Tibial nerve (tissue), 4 donors: ENCODE results near the gene CACNA1B. TPM values are rescaled to one million over a fixed set of nuclear protein-coding genes. Genes with fewer than 3 reads are reported as not detected.

Source experiments
- DNase-seq, 2 donors: peaks; one replicate each; pipeline ENCODE4 v3.0.0-alpha.2; 2019; ENCODE audit warnings: low spot score in 2 of 2
- H3K27ac ChIP-seq, 4 donors: fragments of 200-600 bp; sonication (generic) in 3 of 4; one replicate each; pipeline ENCODE4 v1.5.1; 2017 to 2019; ENCODE audit warnings: mild to moderate bottlenecking in 1 of 4
- H3K27me3 ChIP-seq, 2 donors: fragments of 200-600 bp; sonication (generic) in 1 of 2; one replicate each; pipeline versions ENCODE4 v1.5.1 to v1.6.0; 2017 to 2019
- H3K36me3 ChIP-seq, 3 donors: fragments of 200-600 bp; sonication (generic); one replicate each; pipeline ENCODE4 v1.5.1; 2018 to 2019
- H3K4me1 ChIP-seq, 4 donors: fragments of 200-600 bp; sonication (generic) in 3 of 4; one replicate each; pipeline ENCODE4 v1.5.1; 2017 to 2019
- H3K4me3 ChIP-seq, 4 donors: fragments of 200-600 bp; sonication (generic) in 3 of 4; one replicate each; pipeline ENCODE4 v1.5.1; 2017 to 2019; ENCODE audit warnings: mild to moderate bottlenecking in 1 of 4, moderate library complexity in 1 of 4
- H3K9me3 ChIP-seq, 4 donors: fragments of 200-600 bp; sonication (generic) in 3 of 4; one replicate each; pipeline ENCODE4 v1.5.1; 2017 to 2019
- CTCF ChIP-seq, 5 experiments: fragments of 200-600 bp in 3 of 5; fragments of 450-650 bp in 2 of 5; sonication (generic) in 3 of 5; IDR thresholded peaks; one replicate each; pipeline ENCODE4 v1.5.1; 2016 to 2019; ENCODE audit warnings: antibody characterized with exemption in 5 of 5, mild to moderate bottlenecking in 3 of 5, moderate library complexity in 2 of 5
- EP300 ChIP-seq, 2 donors: sonication (generic); formaldehyde crosslinking; IDR thresholded peaks; one replicate each; pipeline ENCODE4 v1.6.1; 2017; ENCODE audit warnings: antibody characterized with exemption in 2 of 2, mild to moderate bottlenecking in 1 of 2
- POLR2A ChIP-seq, 2 donors: fragments of 450-650 bp; IDR thresholded peaks; one replicate each; pipeline ENCODE4 v1.6.1; 2017; ENCODE audit warnings: antibody characterized with exemption in 2 of 2, mild to moderate bottlenecking in 2 of 2, moderate library complexity in 2 of 2
- WGBS, 2 donors: methylation state at CpG; one replicate each; pipeline ENCODE4 v1.1.5; 2018; 5-methylcytosine and 5-hydroxymethylcytosine counted together
- total RNA-seq, 4 donors: library from RNA; depleted of rRNA; stranded (reverse); fragments of >200 nt; gene quantifications; one replicate each; pipeline ENCODE4 v1.1.0, GENCODE V29; 2016

The CACNA1B gene
- total RNA-seq, 4 donors from 2014 or later, result under 0.01 TPM; not detected in 2

- WGBS, 2 donors, result 87 to 90% methylated on average over 9 of the region's 9 CpGs
- Histone ChIP-seq H3K27ac (no peak overlapping the region), H3K4me1 (no peaks in the 10 kb centered on the region), H3K9me3 (no peaks in the 10 kb centered on the region), H3K27me3 (no peaks in the 10 kb centered on the region), H3K4me3 (no peak overlapping the region), H3K36me3 (no peaks in the 10 kb centered on the region)
- TF ChIP-seq EP300 (IDR thresholded peaks at IDR 0.05) (no peak), POLR2A (IDR thresholded peaks at IDR 0.05) (no peak), CTCF (IDR thresholded peaks at IDR 0.05) (no peak)
- DNase-seq, result no peak
Observed at GRCh38 chr9:138077126-138077525, 199.5 kb downstream of the CACNA1B start.

- H3K4me1 ChIP-seq, result no peaks in the 10 kb centered on the region
- H3K27me3 ChIP-seq, result no peaks in the 10 kb centered on the region
- no peak for DNase-seq
- WGBS, 2 donors, result 82 to 87% methylated on average over 13 of the region's 13 CpGs
- no peak overlapping the region for H3K4me3 ChIP-seq
- H3K36me3 ChIP-seq, result no peaks in the 10 kb centered on the region
- no peak overlapping the region for H3K27ac ChIP-seq
- TF ChIP-seq EP300 (IDR thresholded peaks at IDR 0.05) (no peak), CTCF (IDR thresholded peaks at IDR 0.05) (no peak), POLR2A (IDR thresholded peaks at IDR 0.05) (no peak)
- no peaks in the 10 kb centered on the region for H3K9me3 ChIP-seq
Observed at GRCh38 chr9:138077898-138078540, 200.4 kb downstream of the CACNA1B start.

GRCh38 chr9:138078846-138079245 lies 201.3 kb downstream of the CACNA1B start:
- H3K4me3 ChIP-seq, result no peak overlapping the region
- WGBS, 2 donors, result 81 to 86% methylated on average over 9 of the region's 9 CpGs
- no peaks in the 10 kb centered on the region for H3K4me1 ChIP-seq

GRCh38 chr9:138080979-138081378 lies 203.4 kb downstream of the CACNA1B start:
- H3K36me3 ChIP-seq, result no peaks in the 10 kb centered on the region
- H3K27me3 ChIP-seq, result no peaks in the 10 kb centered on the region
- no peak for DNase-seq
- H3K9me3 ChIP-seq, result peaks cover 0 to 27% (median 4%) of the 10 kb centered on the region in 4 donors
- no peak overlapping the region for H3K27ac ChIP-seq
- 88 to 89% methylated on average over 5 of the region's 5 CpGs for WGBS, 2 donors
- TF ChIP-seq CTCF (IDR thresholded peaks at IDR 0.05) (no peak), POLR2A (IDR thresholded peaks at IDR 0.05) (no peak), EP300 (IDR thresholded peaks at IDR 0.05) (no peak)
- H3K4me1 ChIP-seq, result no peaks in the 10 kb centered on the region
- H3K4me3 ChIP-seq, result no peak overlapping the region

More at GRCh38 chr9:138078846-138079245, 201.3 kb downstream of the CACNA1B start:
- no peak overlapping the region for H3K27ac ChIP-seq
- H3K36me3 ChIP-seq, result no peaks in the 10 kb centered on the region
- no peak for DNase-seq
- H3K9me3 ChIP-seq, result peaks cover 0 to 6% (median 0%) of the 10 kb centered on the region in 4 donors
- no peak for TF ChIP-seq EP300 (IDR thresholded peaks at IDR 0.05)
- TF ChIP-seq CTCF (IDR thresholded peaks at IDR 0.05), result no peak
- TF ChIP-seq POLR2A (IDR thresholded peaks at IDR 0.05), result no peak
- no peaks in the 10 kb centered on the region for H3K27me3 ChIP-seq

- Histone ChIP-seq H3K9me3 (peaks cover 0 to 37% (median 7%) of the 10 kb centered on the region in 4 donors), H3K27me3 (no peaks in the 10 kb centered on the region), H3K36me3 (no peaks in the 10 kb centered on the region), H3K4me1 (no peaks in the 10 kb centered on the region), H3K27ac (no peak overlapping the region), H3K4me3 (no peak overlapping the region)
- no peak for DNase-seq
- TF ChIP-seq EP300 (IDR thresholded peaks at IDR 0.05), result no peak
- TF ChIP-seq CTCF (IDR thresholded peaks at IDR 0.05), result no peak
- TF ChIP-seq POLR2A (IDR thresholded peaks at IDR 0.05), result no peak
- WGBS, 2 donors, result 75 to 78% methylated on average over 9 of the region's 9 CpGs
Observed at GRCh38 chr9:138082918-138083636, 205.5 kb downstream of the CACNA1B start.
